CD4-positive, alpha-beta T cell treated with Interleukin-4 for 4 hours (primary cell): ENCODE data around the gene CLECL1.
A peak's percentile ranks its signal among the peaks of the same experiment; 100 is the strongest.
"Not testable (repeated sequence)": the region's sequence is repeated elsewhere in the genome, so short reads cannot be mapped to it uniquely, and the experiment has no call there.

Experiments
- DNase-seq: peaks from one replicate; pipeline ENCODE4 v3.0.0-alpha.2; 2020

Gene CLECL1

GRCh38 chr12:9718968-9719367, 13.9 kb downstream of the CLECL1 start:
- no peak for DNase-seq

GRCh38 chr12:9717070-9717925, 15.6 kb downstream of the CLECL1 start:
- DNase-seq = no peak

- not testable (repeated sequence) for DNase-seq
Measured at GRCh38 chr12:9713032-9713558, 19.8 kb downstream of the CLECL1 start.

- no peak for DNase-seq
Measured at GRCh38 chr12:9711664-9712063, 21.2 kb downstream of the CLECL1 start.

GRCh38 chr12:9710584-9711375, 22.1 kb downstream of the CLECL1 start:
- no peak for DNase-seq

GRCh38 chr12:9708853-9709252, 24.0 kb downstream of the CLECL1 start:
- no peak for DNase-seq

GRCh38 chr12:9707864-9708808, 24.8 kb downstream of the CLECL1 start:
- DNase-seq = peak; percentile 81

- peak; percentile 24 for DNase-seq
Measured at GRCh38 chr12:9707356-9707755, 25.5 kb downstream of the CLECL1 start.

GRCh38 chr12:9706086-9706685, 26.7 kb downstream of the CLECL1 start:
- DNase-seq = peak; percentile 31

- DNase-seq = not testable (repeated sequence)
Measured at GRCh38 chr12:9704561-9704960, 28.3 kb downstream of the CLECL1 start.

- peak; percentile 70 for DNase-seq
Measured at GRCh38 chr12:9702255-9702654, 30.6 kb downstream of the CLECL1 start.

- DNase-seq = peak; percentile 24
Measured at GRCh38 chr12:9701380-9702154, 31.3 kb downstream of the CLECL1 start.

GRCh38 chr12:9700606-9700956, 32.3 kb downstream of the CLECL1 start:
- no peak for DNase-seq

- no peak for DNase-seq
Measured at GRCh38 chr12:9699898-9700605, 32.8 kb downstream of the CLECL1 start.

- no peak for DNase-seq
Measured at GRCh38 chr12:9699269-9699897, 33.5 kb downstream of the CLECL1 start.

- DNase-seq = no peak
Measured at GRCh38 chr12:9698681-9699080, 34.2 kb downstream of the CLECL1 start.

GRCh38 chr12:9697619-9698018, 35.3 kb downstream of the CLECL1 start:
- DNase-seq = no peak

GRCh38 chr12:9695661-9696060, 37.2 kb downstream of the CLECL1 start:
- not testable (repeated sequence) for DNase-seq

- DNase-seq = not testable (repeated sequence)
Measured at GRCh38 chr12:9695150-9695549, 37.7 kb downstream of the CLECL1 start.

GRCh38 chr12:9694241-9694640, 38.7 kb downstream of the CLECL1 start:
- DNase-seq = no peak
